ENCODE measurements around the gene NUP54. TPM values are rescaled to one million over a fixed set of nuclear protein-coding genes. Genes with fewer than 3 reads are reported as not detected.

NUP54 gene
- total RNA-seq, 6 donors from 2014 or later = 13.7 to 42.0 (median 29.4) TPM

- no peak overlapping the region for H3K27ac ChIP-seq
- no peak overlapping the region for H3K4me3 ChIP-seq
- TF ChIP-seq CTCF (IDR thresholded peaks at IDR 0.05) = no peak
- TF ChIP-seq POLR2A (IDR thresholded peaks at IDR 0.05) = no peak
- no peak for TF ChIP-seq POLR2AphosphoS5 (IDR thresholded peaks at IDR 0.05)
- no peak for TF ChIP-seq EP300 (IDR thresholded peaks at IDR 0.05)
- ATAC-seq (ENCODE audit: low FRiP score in 2 of 2) (no peak), DNase-seq (no peak)
- 98% methylated on average over 3 of the region's 3 CpGs for WGBS, 2 donors
- peaks cover 0 to 75% (median 21%) of the 10 kb centered on the region in 4 donors for H3K36me3 ChIP-seq
- no peaks in the 10 kb centered on the region for H3K9me3 ChIP-seq
- H3K4me1 ChIP-seq = peaks cover 6 to 14% (median 7%) of the 10 kb centered on the region in 4 donors
- no peaks in the 10 kb centered on the region for H3K27me3 ChIP-seq
Measured at GRCh38 chr4:76141241-76141640, 7.0 kb downstream of the NUP54 start.

- Histone ChIP-seq H3K27me3 (no peaks in the 10 kb centered on the region), H3K4me1 (no peaks in the 10 kb centered on the region), H3K4me3 (no peak overlapping the region), H3K27ac (no peak overlapping the region), H3K9me3 (no peaks in the 10 kb centered on the region), H3K36me3 (peaks cover 0 to 56% (median 13%) of the 10 kb centered on the region in 4 donors)
- DNase-seq (no peak), ATAC-seq (ENCODE audit: low FRiP score in 2 of 2) (no peak)
- TF ChIP-seq EP300 (IDR thresholded peaks at IDR 0.05) (no peak), POLR2AphosphoS5 (IDR thresholded peaks at IDR 0.05) (no peak), POLR2A (IDR thresholded peaks at IDR 0.05) (no peak), CTCF (IDR thresholded peaks at IDR 0.05) (no peak)
- 96 to 100% methylated on average over 3 of the region's 3 CpGs for WGBS, 2 donors
Measured at GRCh38 chr4:76127754-76128153, 20.4 kb downstream of the NUP54 start.

- no peaks in the 10 kb centered on the region for H3K27me3 ChIP-seq
- H3K4me1 ChIP-seq = no peaks in the 10 kb centered on the region
- H3K4me3 ChIP-seq = no peak overlapping the region
- TF ChIP-seq POLR2AphosphoS5 (IDR thresholded peaks at IDR 0.05) = no peak
- TF ChIP-seq EP300 (IDR thresholded peaks at IDR 0.05) = no peak
- no peak for TF ChIP-seq POLR2A (IDR thresholded peaks at IDR 0.05)
- TF ChIP-seq CTCF (IDR thresholded peaks at IDR 0.05) = no peak
- DNase-seq = no peak
- H3K9me3 ChIP-seq = no peaks in the 10 kb centered on the region
- peaks cover 0 to 68% (median 19%) of the 10 kb centered on the region in 4 donors for H3K36me3 ChIP-seq
- no peak for ATAC-seq (ENCODE audit: low FRiP score in 2 of 2)
- H3K27ac ChIP-seq = no peak overlapping the region
Measured at GRCh38 chr4:76125816-76126215, 22.4 kb downstream of the NUP54 start.

- WGBS, 2 donors = 78% methylated on average over 4 of the region's 4 CpGs
- H3K36me3 ChIP-seq = peaks cover 8 to 92% (median 34%) of the 10 kb centered on the region in 4 donors
Measured at GRCh38 chr4:76120199-76120598, 28.0 kb downstream of the NUP54 start.

More at GRCh38 chr4:76120199-76120598, 28.0 kb downstream of the NUP54 start:
- no peak for ATAC-seq (ENCODE audit: low FRiP score in 2 of 2)
- Histone ChIP-seq H3K27me3 (no peaks in the 10 kb centered on the region), H3K4me1 (no peaks in the 10 kb centered on the region), H3K9me3 (no peaks in the 10 kb centered on the region), H3K4me3 (no peak overlapping the region), H3K27ac (no peak overlapping the region)
- TF ChIP-seq POLR2AphosphoS5 (IDR thresholded peaks at IDR 0.05) (no peak), CTCF (IDR thresholded peaks at IDR 0.05) (no peak), EP300 (IDR thresholded peaks at IDR 0.05) (no peak), POLR2A (IDR thresholded peaks at IDR 0.05) (no peak)
- DNase-seq = no peak
